ENCODE measurements around the gene FBXL7. TPM values are rescaled to one million over a fixed set of nuclear protein-coding genes. Genes with fewer than 3 reads are reported as not detected.

FBXL7 gene
- total and polyA plus RNA-seq, 3 experiments from 2014 or later = not detected

DNA sequence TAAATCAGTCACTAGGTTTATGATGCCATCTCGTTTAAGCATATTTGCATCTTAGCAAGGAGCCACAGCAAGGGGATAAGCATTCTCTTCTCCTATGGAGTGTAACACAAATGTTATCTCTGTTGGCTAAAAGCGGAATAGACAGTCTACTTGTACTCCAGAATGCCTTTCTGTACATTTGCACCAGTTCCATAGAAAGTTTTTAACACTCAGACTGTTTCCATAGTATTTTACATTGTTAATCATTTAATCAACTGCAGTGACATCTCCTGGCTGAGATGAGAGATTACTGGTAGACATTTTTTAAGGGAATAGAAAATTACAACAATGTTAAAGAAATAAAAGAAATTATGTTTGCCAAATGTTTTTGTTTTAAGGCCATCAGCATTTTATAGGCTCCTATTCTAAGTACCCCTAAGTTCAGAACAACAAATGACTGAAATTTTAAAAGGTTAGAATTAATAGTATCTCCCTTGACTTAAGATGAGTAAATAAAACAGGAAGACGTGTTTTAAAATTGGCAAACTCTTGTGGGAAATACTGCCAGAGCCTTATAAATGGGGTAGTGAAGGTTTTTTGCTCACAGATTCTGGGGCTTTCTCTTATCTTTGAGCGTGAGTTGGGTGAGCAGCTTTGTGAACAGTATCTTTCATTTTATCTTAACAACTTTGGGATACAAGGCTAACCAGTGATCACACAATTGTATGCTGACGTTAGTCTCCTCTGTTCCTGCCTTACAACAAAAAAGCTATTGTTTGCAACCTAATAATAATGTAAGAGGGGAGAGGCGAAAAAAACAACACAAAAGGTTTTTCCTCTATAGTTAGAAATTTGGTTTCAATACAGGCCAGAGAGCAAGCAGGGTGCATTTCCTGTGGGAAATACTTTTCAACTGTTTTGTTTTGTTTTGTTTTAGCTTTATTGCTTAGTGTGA, 294.3 kb downstream of the FBXL7 start:
- H3K4me1 Mint-ChIP-seq = no peaks in the 10 kb centered on the region
- H3K36me3 ChIP-seq (ENCODE audit: insufficient read depth, low read length) = no peaks in the 10 kb centered on the region
- no peaks in the 10 kb centered on the region for H3K4me1 ChIP-seq (ENCODE audit: insufficient read depth, low read length)
- H3K9me3 ChIP-seq (ENCODE audit: low read length) = no peaks in the 10 kb centered on the region
- H3K9me3 Mint-ChIP-seq = peaks cover 0 to 16% (median 3%) of the 10 kb centered on the region in 5 donors
- H3K27me3 Mint-ChIP-seq = no peaks in the 10 kb centered on the region
- no peak overlapping the region for H3K4me3 ChIP-seq (ENCODE audit: low read length)
- ChIA-PET POLR2A (no interaction called here), CTCF (no interaction called here)
- no peak for DNase-seq
- no peak overlapping the region for H3K27ac Mint-ChIP-seq
- H3K27ac ChIP-seq (ENCODE audit: low read depth, low read length) = no peak overlapping the region
- no peaks in the 10 kb centered on the region for H3K27me3 ChIP-seq (ENCODE audit: insufficient read depth, low read length, poor library complexity, severe bottlenecking)
- H3K4me3 Mint-ChIP-seq = no peak overlapping the region
- H3K36me3 Mint-ChIP-seq = no peaks in the 10 kb centered on the region

DNA sequence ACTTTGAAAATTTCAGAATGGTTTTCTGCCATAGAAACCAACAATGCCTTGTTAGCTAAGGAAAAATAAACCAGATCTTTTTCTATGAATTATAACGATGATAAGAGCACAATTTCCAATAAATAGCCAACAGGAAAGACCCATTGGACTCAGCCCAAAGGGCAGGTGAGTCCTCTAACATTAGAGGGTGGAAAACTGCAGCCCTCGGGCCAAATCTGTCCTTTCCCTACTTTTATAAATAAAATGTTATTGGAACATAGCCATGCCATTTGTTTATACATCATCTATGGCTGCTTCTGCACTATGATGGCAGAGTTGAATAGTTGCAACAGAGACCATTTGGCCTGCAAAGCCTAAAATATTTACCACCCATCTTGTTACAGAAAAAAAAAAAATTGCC, 296.1 kb downstream of the FBXL7 start:
- no peaks in the 10 kb centered on the region for H3K4me1 Mint-ChIP-seq
- no peaks in the 10 kb centered on the region for H3K36me3 ChIP-seq (ENCODE audit: insufficient read depth, low read length)
- H3K9me3 Mint-ChIP-seq = peaks cover 3 to 17% (median 4%) of the 10 kb centered on the region in 5 donors
- H3K27ac ChIP-seq (ENCODE audit: low read depth, low read length) = no peak overlapping the region
- no peaks in the 10 kb centered on the region for H3K36me3 Mint-ChIP-seq
- H3K4me3 Mint-ChIP-seq = no peak overlapping the region
- H3K9me3 ChIP-seq (ENCODE audit: low read length) = no peaks in the 10 kb centered on the region
- no peak for DNase-seq
- H3K27me3 ChIP-seq (ENCODE audit: insufficient read depth, low read length, poor library complexity, severe bottlenecking) = no peaks in the 10 kb centered on the region
- ChIA-PET CTCF (no interaction called here), POLR2A (no interaction called here)
- H3K4me3 ChIP-seq (ENCODE audit: low read length) = no peak overlapping the region
- H3K27me3 Mint-ChIP-seq = no peaks in the 10 kb centered on the region
- no peak overlapping the region for H3K27ac Mint-ChIP-seq
- H3K4me1 ChIP-seq (ENCODE audit: insufficient read depth, low read length) = no peaks in the 10 kb centered on the region

DNA sequence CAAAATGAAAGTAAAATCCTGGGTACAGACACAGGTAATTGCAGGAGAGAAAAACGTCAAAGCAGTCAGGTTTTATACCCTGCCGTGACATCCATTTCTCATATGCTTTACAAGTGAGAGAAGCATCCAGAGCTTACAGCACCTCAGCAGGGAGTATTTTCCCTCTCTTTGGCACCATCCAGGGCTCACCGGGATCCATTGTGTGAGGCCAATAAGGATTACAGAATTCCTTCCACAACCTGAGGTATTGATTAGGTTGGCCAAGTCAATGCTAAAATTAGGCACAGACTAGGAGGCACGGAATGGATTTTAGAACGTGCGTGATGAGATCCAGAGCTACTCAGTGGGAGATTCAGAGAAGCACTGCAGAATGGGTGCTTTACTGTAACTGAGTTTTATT, 296.6 kb downstream of the FBXL7 start:
- Mint-ChIP-seq H3K4me1 (no peaks in the 10 kb centered on the region), H3K27me3 (no peaks in the 10 kb centered on the region), H3K4me3 (no peak overlapping the region), H3K36me3 (no peaks in the 10 kb centered on the region), H3K9me3 (peaks cover 0 to 21% (median 4%) of the 10 kb centered on the region in 5 donors), H3K27ac (no peak overlapping the region)
- POLR2A ChIA-PET = no interaction called here
- Histone ChIP-seq H3K4me3 (ENCODE audit: low read length) (no peak overlapping the region), H3K27ac (ENCODE audit: low read depth, low read length) (no peak overlapping the region), H3K36me3 (ENCODE audit: insufficient read depth, low read length) (no peaks in the 10 kb centered on the region), H3K4me1 (ENCODE audit: insufficient read depth, low read length) (no peaks in the 10 kb centered on the region), H3K27me3 (ENCODE audit: insufficient read depth, low read length, poor library complexity, severe bottlenecking) (no peaks in the 10 kb centered on the region), H3K9me3 (ENCODE audit: low read length) (no peaks in the 10 kb centered on the region)
- DNase-seq = no peak
- CTCF ChIA-PET = no interaction called here

DNA sequence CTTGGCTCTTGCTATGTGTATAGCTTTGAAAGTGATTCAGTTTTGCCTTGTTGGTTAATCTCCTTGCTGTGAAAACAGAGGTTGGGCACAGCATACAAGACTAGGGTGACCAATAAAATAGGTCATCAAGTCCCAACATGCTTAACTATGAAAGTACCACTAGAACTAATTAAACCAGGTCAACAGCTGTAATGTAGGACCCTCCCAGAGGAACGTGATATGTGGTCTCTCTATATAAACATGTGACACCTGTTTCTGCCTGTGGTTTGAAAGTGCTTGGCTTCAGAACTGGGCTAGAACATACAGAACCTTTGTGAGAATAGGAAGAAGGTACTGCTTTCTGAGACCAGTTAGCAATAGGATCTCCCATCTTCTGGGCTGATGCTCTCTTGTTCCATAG, 297.1 kb downstream of the FBXL7 start:
- H3K9me3 ChIP-seq (ENCODE audit: low read length) = no peaks in the 10 kb centered on the region
- H3K4me1 Mint-ChIP-seq = no peaks in the 10 kb centered on the region
- ChIA-PET CTCF (no interaction called here), POLR2A (no interaction called here)
- H3K27me3 ChIP-seq (ENCODE audit: insufficient read depth, low read length, poor library complexity, severe bottlenecking) = no peaks in the 10 kb centered on the region
- H3K27me3 Mint-ChIP-seq = no peaks in the 10 kb centered on the region
- no peak overlapping the region for H3K4me3 Mint-ChIP-seq
- peaks cover 0 to 21% (median 4%) of the 10 kb centered on the region in 5 donors for H3K9me3 Mint-ChIP-seq
- no peak overlapping the region for H3K27ac ChIP-seq (ENCODE audit: low read depth, low read length)
- no peak for DNase-seq
- H3K36me3 ChIP-seq (ENCODE audit: insufficient read depth, low read length) = no peaks in the 10 kb centered on the region
- no peaks in the 10 kb centered on the region for H3K36me3 Mint-ChIP-seq
- no peak overlapping the region for H3K4me3 ChIP-seq (ENCODE audit: low read length)
- no peak overlapping the region for H3K27ac Mint-ChIP-seq
- H3K4me1 ChIP-seq (ENCODE audit: insufficient read depth, low read length) = no peaks in the 10 kb centered on the region

DNA sequence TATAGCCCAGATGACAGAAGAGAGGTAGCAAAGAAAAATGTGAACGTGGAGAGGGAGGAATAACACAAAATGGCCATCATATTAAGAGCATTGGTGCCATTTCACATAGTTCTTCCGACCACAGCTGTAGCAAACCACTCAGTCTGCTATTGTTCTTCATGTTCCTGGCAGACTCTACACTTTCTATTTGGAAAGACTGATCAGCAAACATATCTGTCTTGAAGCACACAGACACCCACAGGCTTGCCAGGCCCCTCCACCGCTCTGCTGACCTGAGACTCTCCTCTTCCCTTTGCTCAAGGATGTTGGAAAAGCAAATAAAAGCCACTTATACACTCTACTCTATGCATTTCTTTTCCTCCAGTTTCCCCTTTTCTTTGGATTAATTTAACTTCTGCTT, 298.0 kb downstream of the FBXL7 start:
- Mint-ChIP-seq H3K36me3 (no peaks in the 10 kb centered on the region), H3K4me1 (no peaks in the 10 kb centered on the region), H3K27me3 (no peaks in the 10 kb centered on the region), H3K4me3 (no peak overlapping the region), H3K27ac (no peak overlapping the region), H3K9me3 (peaks cover 1 to 21% (median 4%) of the 10 kb centered on the region in 5 donors)
- POLR2A ChIA-PET = no interaction called here
- Histone ChIP-seq H3K4me1 (ENCODE audit: insufficient read depth, low read length) (no peaks in the 10 kb centered on the region), H3K36me3 (ENCODE audit: insufficient read depth, low read length) (no peaks in the 10 kb centered on the region), H3K4me3 (ENCODE audit: low read length) (no peak overlapping the region), H3K27ac (ENCODE audit: low read depth, low read length) (no peak overlapping the region), H3K9me3 (ENCODE audit: low read length) (no peaks in the 10 kb centered on the region), H3K27me3 (ENCODE audit: insufficient read depth, low read length, poor library complexity, severe bottlenecking) (no peaks in the 10 kb centered on the region)
- CTCF ChIA-PET = no interaction called here
- no peak for DNase-seq

DNA sequence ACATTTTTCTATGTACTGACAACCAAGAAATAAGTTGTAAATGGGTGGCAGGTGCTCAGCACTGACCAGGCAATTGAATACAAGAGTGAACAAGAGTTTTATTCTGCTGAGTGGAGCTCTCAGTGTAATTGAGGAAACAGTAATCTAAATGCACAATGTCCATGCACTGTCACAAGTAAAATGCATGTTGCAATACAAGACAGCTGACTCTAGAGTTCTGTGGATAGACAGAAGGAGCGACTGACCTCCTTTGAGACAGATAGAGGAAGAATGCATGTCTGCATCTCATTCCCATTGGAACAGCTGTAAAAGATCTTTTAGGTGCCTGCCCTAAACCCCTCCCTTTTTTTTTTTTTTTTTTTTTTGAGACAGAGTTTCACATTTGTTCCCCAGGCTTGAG, 299.0 kb downstream of the FBXL7 start:
- no peak for DNase-seq
- peaks cover 3 to 16% (median 8%) of the 10 kb centered on the region in 5 donors for H3K9me3 Mint-ChIP-seq
- no peaks in the 10 kb centered on the region for H3K4me1 ChIP-seq (ENCODE audit: insufficient read depth, low read length)
- H3K36me3 Mint-ChIP-seq = no peaks in the 10 kb centered on the region
- no peak overlapping the region for H3K27ac ChIP-seq (ENCODE audit: low read depth, low read length)
- H3K36me3 ChIP-seq (ENCODE audit: insufficient read depth, low read length) = no peaks in the 10 kb centered on the region
- H3K27ac Mint-ChIP-seq = no peak overlapping the region
- H3K4me1 Mint-ChIP-seq = no peaks in the 10 kb centered on the region
- H3K4me3 ChIP-seq (ENCODE audit: low read length) = no peak overlapping the region
- H3K9me3 ChIP-seq (ENCODE audit: low read length) = no peaks in the 10 kb centered on the region
- no peaks in the 10 kb centered on the region for H3K27me3 Mint-ChIP-seq
- no peaks in the 10 kb centered on the region for H3K27me3 ChIP-seq (ENCODE audit: insufficient read depth, low read length, poor library complexity, severe bottlenecking)
- H3K4me3 Mint-ChIP-seq = no peak overlapping the region
- CTCF ChIA-PET = no interaction called here
- POLR2A ChIA-PET = no interaction called here

DNA sequence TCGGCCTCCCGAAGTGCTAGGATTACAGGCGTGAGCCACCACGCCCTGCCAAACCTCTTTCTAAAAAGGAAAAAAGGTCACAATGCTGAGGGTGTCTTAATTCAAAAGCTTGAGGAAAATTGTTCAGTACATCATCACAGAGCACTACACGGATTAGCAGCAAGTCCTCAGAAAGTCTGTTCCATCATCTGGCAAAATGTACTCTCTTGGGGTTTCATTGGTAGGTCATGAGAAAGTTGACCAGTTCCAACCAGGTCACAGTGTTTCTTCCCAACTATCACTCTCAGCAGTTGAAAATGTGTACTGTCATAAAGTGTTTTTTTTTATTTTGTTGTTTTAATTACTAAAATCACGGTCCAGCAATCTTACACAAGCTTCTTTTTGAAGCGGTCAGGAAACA, 299.6 kb downstream of the FBXL7 start:
- no peaks in the 10 kb centered on the region for H3K9me3 ChIP-seq (ENCODE audit: low read length)
- CTCF ChIA-PET = no interaction called here
- Mint-ChIP-seq H3K36me3 (no peaks in the 10 kb centered on the region), H3K27ac (no peak overlapping the region), H3K4me3 (no peak overlapping the region), H3K9me3 (peaks cover 3 to 13% (median 8%) of the 10 kb centered on the region in 5 donors), H3K27me3 (no peaks in the 10 kb centered on the region), H3K4me1 (no peaks in the 10 kb centered on the region)
- DNase-seq = no peak
- POLR2A ChIA-PET = no interaction called here
- no peak overlapping the region for H3K27ac ChIP-seq (ENCODE audit: low read depth, low read length)
- H3K4me3 ChIP-seq (ENCODE audit: low read length) = no peak overlapping the region
- no peaks in the 10 kb centered on the region for H3K27me3 ChIP-seq (ENCODE audit: insufficient read depth, low read length, poor library complexity, severe bottlenecking)
- H3K4me1 ChIP-seq (ENCODE audit: insufficient read depth, low read length) = no peaks in the 10 kb centered on the region
- no peaks in the 10 kb centered on the region for H3K36me3 ChIP-seq (ENCODE audit: insufficient read depth, low read length)

DNA sequence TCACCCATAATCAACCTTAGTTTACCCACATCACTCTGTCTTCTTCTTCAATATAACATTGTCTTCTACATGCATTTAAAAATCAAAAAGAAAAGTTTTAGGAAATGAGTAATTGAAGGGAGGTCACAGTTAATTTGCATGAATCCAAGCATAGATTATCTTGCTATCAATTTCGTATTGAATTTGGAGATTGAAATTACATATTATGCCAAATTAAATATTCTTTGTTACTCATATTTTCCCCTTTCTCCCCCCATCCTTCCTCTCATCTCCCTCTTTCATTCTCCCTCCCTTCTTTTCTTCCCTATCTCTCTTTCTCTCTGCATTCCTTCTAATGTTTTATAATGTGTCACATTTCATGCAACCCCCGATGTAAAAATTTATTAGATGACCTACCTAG, 303.3 kb downstream of the FBXL7 start:
- Histone ChIP-seq H3K27ac (ENCODE audit: low read depth, low read length) (no peak overlapping the region), H3K4me1 (ENCODE audit: insufficient read depth, low read length) (no peaks in the 10 kb centered on the region), H3K27me3 (ENCODE audit: insufficient read depth, low read length, poor library complexity, severe bottlenecking) (no peaks in the 10 kb centered on the region), H3K36me3 (ENCODE audit: insufficient read depth, low read length) (no peaks in the 10 kb centered on the region), H3K9me3 (ENCODE audit: low read length) (no peaks in the 10 kb centered on the region), H3K4me3 (ENCODE audit: low read length) (no peak overlapping the region)
- H3K4me3 Mint-ChIP-seq = no peak overlapping the region
- H3K9me3 Mint-ChIP-seq = peaks cover 3 to 11% (median 7%) of the 10 kb centered on the region in 5 donors
- H3K36me3 Mint-ChIP-seq = no peaks in the 10 kb centered on the region
- no peaks in the 10 kb centered on the region for H3K27me3 Mint-ChIP-seq
- H3K27ac Mint-ChIP-seq = no peak overlapping the region
- H3K4me1 Mint-ChIP-seq = no peaks in the 10 kb centered on the region
- ChIA-PET CTCF (no interaction called here), POLR2A (no interaction called here)
- no peak for DNase-seq
